ENCODE measurements around the gene PHLDA1.

- TF ChIP-seq CTCF (IDR thresholded peaks at IDR 0.05; ENCODE audit: low read depth, low read length) (no peak), POLR2A (IDR thresholded peaks at IDR 0.05; ENCODE audit: extremely low read depth, insufficient read length) (no peak), MYC (IDR thresholded peaks at IDR 0.05; ENCODE audit: low read depth, low read length) (no peak)
Observed at GRCh38 chr12:76026643-76027063, 4.9 kb downstream of the PHLDA1 start.

All from NB4 (cell line).